Vagina (tissue), 2 donors: ENCODE measurements around the gene RGL4.

Experiments
- CTCF ChIP-seq, 3 experiments: fragments of 450-650 bp in 2 of 3; fragments of 200-600 bp in 1 of 3; sonication (generic) in 1 of 3; IDR thresholded peaks; one replicate each; pipeline ENCODE4 v1.5.1; 2017 to 2019; ENCODE audit warnings: antibody characterized with exemption in 3 of 3, mild to moderate bottlenecking in 2 of 3, moderate library complexity in 2 of 3
- POLR2A ChIP-seq, 2 donors: fragments of 450-650 bp; IDR thresholded peaks; one replicate each; pipeline ENCODE4 v1.6.1; 2017; ENCODE audit warnings: antibody characterized with exemption in 2 of 2, mild to moderate bottlenecking in 2 of 2, moderate library complexity in 2 of 2

- TF ChIP-seq POLR2A (IDR thresholded peaks at IDR 0.05) (no peak), CTCF (IDR thresholded peaks at IDR 0.05) (no peak)
Measured at GRCh38 chr22:23737696-23738095, 46.9 kb downstream of the RGL4 start.
